Right atrium auricular region (tissue), 2 donors: ENCODE results near the gene GRK5. TPM values are rescaled to one million over a fixed set of nuclear protein-coding genes. Genes with fewer than 3 reads are reported as not detected.

ENCODE experiments used
- DNase-seq: peaks from one replicate; pipeline ENCODE4 v3.0.0-alpha.2; 2019; ENCODE audit warnings: low spot score
- H3K27ac ChIP-seq, 2 donors: fragments of 200-600 bp; sonication (generic); 1 replicate in 1 of 2; 2 replicates in 1 of 2; pipeline ENCODE4 v1.5.1; 2016 to 2019
- H3K27me3 ChIP-seq, 2 donors: fragments of 200-600 bp; sonication (generic); one replicate each; pipeline versions ENCODE4 v1.5.1 to v1.6.0; 2017 to 2019
- H3K36me3 ChIP-seq: fragments of 200-600 bp; sonication (generic); one replicate; pipeline ENCODE4 v1.5.1; 2016
- H3K4me1 ChIP-seq, 2 donors: fragments of 200-600 bp; sonication (generic); one replicate each; pipeline versions ENCODE4 v1.5.1 to v1.6.0; 2017 to 2019
- H3K4me3 ChIP-seq, 2 donors: fragments of 200-600 bp; sonication (generic); 1 replicate in 1 of 2; 2 replicates in 1 of 2; pipeline ENCODE4 v1.5.1; 2017 to 2019; ENCODE audit warnings: mild to moderate bottlenecking in 1 of 2, moderate library complexity in 1 of 2
- H3K9me3 ChIP-seq, 2 donors: fragments of 200-600 bp; sonication (generic); one replicate each; pipeline ENCODE4 v1.5.1; 2019
- total RNA-seq, 2 donors: library from RNA; depleted of rRNA; stranded (reverse); fragments of >200 nt; gene quantifications; one replicate each; pipeline ENCODE4 v1.1.0, GENCODE V29; 2016
- TF ChIP-seq, protein P1 (sequence below), 2 donors: fragments of 200-600 bp; sonication (generic); IDR thresholded peaks; one replicate each; pipeline ENCODE4 v1.5.1; 2019; ENCODE audit warnings: antibody characterized with exemption in 2 of 2

GRK5 gene
- total RNA-seq, 2 donors from 2014 or later: 19.2 to 53.8 TPM

DNA sequence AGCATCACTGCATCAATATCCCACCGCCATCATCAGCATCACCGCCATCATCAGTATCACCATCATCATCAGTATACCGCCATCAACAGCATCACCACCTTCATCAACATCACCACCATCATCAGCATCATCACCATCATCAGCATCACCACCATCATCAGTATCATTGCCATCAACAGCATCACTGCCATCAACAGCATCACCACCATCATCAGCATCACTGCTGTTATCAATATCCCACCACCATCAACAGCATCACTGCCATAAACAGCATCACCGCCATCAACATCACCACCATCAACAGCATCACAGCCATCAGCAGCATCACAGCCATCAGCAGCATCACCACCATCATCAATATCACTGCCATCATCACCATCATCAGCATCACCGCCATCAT, 219.3 kb downstream of the GRK5 start:
- H3K4me3 ChIP-seq: no peak overlapping the region
- H3K36me3 ChIP-seq: peaks cover 68% of the 10 kb centered on the region
- H3K9me3 ChIP-seq: no peaks in the 10 kb centered on the region
- H3K27ac ChIP-seq: no peak overlapping the region
- H3K4me1 ChIP-seq: peaks cover 0 to 6% of the 10 kb centered on the region in 2 donors
- TF ChIP-seq, protein P1, sequence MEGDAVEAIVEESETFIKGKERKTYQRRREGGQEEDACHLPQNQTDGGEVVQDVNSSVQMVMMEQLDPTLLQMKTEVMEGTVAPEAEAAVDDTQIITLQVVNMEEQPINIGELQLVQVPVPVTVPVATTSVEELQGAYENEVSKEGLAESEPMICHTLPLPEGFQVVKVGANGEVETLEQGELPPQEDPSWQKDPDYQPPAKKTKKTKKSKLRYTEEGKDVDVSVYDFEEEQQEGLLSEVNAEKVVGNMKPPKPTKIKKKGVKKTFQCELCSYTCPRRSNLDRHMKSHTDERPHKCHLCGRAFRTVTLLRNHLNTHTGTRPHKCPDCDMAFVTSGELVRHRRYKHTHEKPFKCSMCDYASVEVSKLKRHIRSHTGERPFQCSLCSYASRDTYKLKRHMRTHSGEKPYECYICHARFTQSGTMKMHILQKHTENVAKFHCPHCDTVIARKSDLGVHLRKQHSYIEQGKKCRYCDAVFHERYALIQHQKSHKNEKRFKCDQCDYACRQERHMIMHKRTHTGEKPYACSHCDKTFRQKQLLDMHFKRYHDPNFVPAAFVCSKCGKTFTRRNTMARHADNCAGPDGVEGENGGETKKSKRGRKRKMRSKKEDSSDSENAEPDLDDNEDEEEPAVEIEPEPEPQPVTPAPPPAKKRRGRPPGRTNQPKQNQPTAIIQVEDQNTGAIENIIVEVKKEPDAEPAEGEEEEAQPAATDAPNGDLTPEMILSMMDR (IDR thresholded peaks at IDR 0.05): no peak
- H3K27me3 ChIP-seq: no peaks in the 10 kb centered on the region
- no peak for DNase-seq

DNA sequence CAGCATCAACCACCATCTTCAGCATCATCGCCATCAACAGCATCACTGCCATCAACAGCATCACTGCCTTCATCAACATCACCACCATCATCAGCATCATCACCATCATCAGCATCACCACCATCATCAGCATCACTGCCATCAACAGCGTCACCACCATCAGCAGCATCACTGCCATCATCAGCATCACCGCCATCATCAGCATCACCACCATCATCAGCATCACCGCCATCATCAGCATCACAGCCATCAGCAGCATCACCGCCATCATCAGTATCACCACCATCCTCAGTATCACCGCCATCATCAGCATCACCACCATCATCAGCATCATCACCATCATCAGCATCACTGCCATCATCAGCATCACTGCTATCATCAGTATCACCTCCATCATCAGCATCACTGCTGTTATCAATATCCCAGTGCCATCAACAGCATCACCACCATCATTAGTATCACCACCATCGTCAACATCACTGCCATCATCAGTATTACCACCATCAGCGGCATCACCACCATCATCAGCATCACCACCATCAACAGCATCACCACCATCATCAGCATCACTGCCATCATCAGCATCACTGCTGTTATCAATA, 220.0 kb downstream of the GRK5 start:
- H3K36me3 ChIP-seq: peaks cover 74% of the 10 kb centered on the region
- no peak overlapping the region for H3K27ac ChIP-seq
- no peaks in the 10 kb centered on the region for H3K9me3 ChIP-seq
- H3K27me3 ChIP-seq: no peaks in the 10 kb centered on the region
- no peaks in the 10 kb centered on the region for H3K4me1 ChIP-seq
- no peak overlapping the region for H3K4me3 ChIP-seq
- TF ChIP-seq, protein P1 (IDR thresholded peaks at IDR 0.05): no peak
- no peak for DNase-seq

DNA sequence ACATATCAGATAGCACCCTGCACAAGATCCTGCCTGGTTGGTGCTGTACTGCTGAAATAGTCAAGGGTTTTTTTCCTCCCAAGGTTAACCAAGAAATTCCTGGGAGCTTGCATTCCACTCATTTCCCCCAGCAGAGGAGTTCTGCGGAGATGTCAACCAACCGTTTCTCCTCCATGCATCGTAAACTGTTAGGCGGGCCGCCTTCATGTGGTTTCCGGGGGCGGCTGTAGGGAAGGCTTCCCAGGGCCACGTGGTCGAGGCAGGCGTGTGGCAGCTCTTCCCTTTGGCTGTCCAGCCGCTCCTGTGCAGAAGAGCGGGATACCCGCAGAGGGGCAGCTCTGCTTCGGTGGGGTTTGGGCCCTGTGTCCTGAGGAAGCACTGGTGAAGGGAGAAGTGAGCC, 221.4 kb downstream of the GRK5 start:
- Histone ChIP-seq H3K9me3 (no peaks in the 10 kb centered on the region), H3K4me1 (no peaks in the 10 kb centered on the region), H3K4me3 (no peak overlapping the region), H3K27me3 (no peaks in the 10 kb centered on the region), H3K36me3 (peaks cover 78% of the 10 kb centered on the region), H3K27ac (no peak overlapping the region)
- DNase-seq: no peak
- TF ChIP-seq, protein P1 (IDR thresholded peaks at IDR 0.05): no peak

DNA sequence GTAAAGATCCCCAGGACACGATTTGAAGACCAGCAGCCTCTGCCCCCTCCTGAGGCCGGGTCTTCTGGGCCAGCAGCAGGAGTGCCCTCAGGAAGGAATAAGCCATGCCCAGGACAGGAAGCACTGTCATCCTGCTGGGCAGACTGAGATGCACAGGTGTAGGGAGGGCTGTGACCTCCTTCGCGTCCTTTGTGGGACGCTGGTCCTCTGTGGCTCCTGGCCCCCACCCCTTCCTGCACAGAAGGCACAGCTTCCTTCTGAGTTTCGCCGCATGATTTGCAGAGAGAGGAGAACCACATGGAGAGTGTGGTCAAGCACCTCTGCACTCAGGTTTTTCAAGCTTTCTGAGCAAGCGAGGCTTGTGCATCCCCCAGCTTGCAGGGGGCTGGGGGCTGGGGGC, 222.4 kb downstream of the GRK5 start:
- no peak for DNase-seq

DNA sequence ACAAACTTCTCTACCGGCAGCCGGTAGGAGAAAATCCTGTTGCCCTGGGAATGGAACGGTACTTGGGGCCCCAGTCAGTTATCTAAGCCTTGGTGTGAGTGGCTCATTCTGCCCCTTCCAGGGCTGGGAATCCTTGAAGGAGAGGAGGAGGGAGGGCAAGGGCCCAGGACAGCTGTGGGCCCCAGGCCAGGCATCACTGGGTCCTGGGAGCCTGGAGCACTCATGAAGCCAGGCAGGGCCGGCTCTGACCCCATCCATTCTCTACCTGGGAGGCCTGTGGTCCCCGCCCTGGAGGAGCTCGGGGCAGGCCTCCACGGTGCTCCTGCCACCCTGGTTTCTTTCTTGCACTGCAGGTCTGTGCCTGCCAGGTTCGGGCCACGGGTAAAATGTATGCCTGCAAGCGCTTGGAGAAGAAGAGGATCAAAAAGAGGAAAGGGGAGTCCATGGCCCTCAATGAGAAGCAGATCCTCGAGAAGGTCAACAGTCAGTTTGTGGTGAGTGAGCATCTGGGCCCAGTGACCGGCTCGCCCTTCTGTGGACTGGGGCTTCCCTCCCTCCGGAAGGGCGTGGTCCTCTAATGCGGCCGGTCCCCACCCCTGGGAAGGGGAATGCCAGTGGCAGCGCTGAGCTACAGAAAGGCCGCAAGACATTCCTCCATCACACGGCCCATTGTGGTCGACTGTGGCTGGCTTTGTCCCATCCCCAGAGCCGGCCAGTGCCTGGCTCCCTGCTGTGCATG, 223.8 kb downstream of the GRK5 start:
- no peak for DNase-seq
- Histone ChIP-seq H3K4me3 (no peak overlapping the region), H3K27me3 (no peaks in the 10 kb centered on the region), H3K27ac (no peak overlapping the region), H3K9me3 (no peaks in the 10 kb centered on the region), H3K36me3 (peaks cover 67% of the 10 kb centered on the region), H3K4me1 (no peaks in the 10 kb centered on the region)
- TF ChIP-seq, protein P1 (IDR thresholded peaks at IDR 0.05): no peak

More for the DNA sequence above, 222.4 kb downstream of the GRK5 start:
- Histone ChIP-seq H3K4me3 (no peak overlapping the region), H3K9me3 (no peaks in the 10 kb centered on the region), H3K4me1 (no peaks in the 10 kb centered on the region), H3K27me3 (no peaks in the 10 kb centered on the region), H3K27ac (no peak overlapping the region), H3K36me3 (peaks cover 77% of the 10 kb centered on the region)
- TF ChIP-seq, protein P1 (IDR thresholded peaks at IDR 0.05): no peak
